HG03095 (cell line): ENCODE results near the gene HPS5.
"Not testable (repeated sequence)": the region's sequence is repeated elsewhere in the genome, so short reads cannot be mapped to it uniquely, and the experiment has no call there.

Experiments
- ATAC-seq: cut with Tn5 transposase; IDR thresholded peaks from one replicate; pipeline ENCODE4 v1.9.1; 2021; ENCODE audit warnings: moderate library complexity; ENCODE audit not compliant: unreplicated experiment

The HPS5 gene

GRCh38 chr11:18321969-18322711, at the start of gene HPS5, which contains the start of gene GTF2H1:
TSS of gene HPS5 (minus strand) at chr11:18322140. CDS start at chr11:18317858, 4,282 bp downstream.
TSS of gene GTF2H1 (plus strand) at chr11:18322567. CDS start at chr11:18333075, 10,508 bp downstream.
- ATAC-seq, result peak; percentile 82

GRCh38 chr11:18371279-18371678, 49.3 kb upstream of the HPS5 start:
- no peak for ATAC-seq

DNA sequence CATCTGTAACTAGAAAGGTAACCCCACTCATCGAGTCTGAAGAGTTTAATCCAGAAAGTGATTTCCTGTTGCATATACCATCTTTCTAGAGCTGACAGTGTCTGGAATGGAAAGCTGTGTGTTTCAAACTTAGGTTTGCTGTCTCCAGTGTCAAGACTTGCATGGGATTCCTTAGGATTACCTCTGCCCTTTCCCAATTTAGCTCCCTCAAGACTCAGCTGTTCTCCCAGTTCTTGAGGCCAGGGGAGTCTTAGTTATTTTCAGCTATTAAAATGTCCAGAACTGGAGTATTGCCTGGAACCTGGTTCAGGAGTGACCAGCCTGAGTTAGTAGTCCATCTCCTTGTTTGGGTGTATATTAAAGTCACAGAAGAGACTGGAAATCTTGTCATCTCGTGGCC, 47.5 kb upstream of the HPS5 start:
- ATAC-seq, result no peak

- no peak for ATAC-seq
Observed at GRCh38 chr11:18368221-18368620, 46.3 kb upstream of the HPS5 start.

DNA sequence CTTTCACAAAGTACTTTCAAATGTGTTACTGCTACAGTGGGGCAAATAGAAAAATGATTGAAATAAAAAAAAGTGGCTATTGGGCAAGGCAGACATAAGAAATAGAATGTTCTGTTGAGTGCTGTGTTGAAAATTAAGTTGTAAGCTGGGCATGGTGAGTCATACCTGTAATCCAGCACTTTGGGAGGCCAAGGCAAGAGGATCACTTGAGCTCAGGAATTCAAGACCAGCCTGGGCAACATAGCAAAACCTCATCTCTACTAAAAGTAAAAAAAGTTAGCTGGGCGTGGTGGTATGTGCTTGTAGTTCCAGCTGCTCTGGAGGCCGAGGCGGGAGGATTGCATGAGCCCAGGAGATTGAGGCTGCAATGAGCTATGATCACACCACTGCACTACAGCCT, 45.5 kb upstream of the HPS5 start:
- no peak for ATAC-seq

GRCh38 chr11:18366286-18366685, 44.3 kb upstream of the HPS5 start:
- no peak for ATAC-seq

GRCh38 chr11:18365741-18366140, 43.8 kb upstream of the HPS5 start:
- no peak for ATAC-seq

DNA sequence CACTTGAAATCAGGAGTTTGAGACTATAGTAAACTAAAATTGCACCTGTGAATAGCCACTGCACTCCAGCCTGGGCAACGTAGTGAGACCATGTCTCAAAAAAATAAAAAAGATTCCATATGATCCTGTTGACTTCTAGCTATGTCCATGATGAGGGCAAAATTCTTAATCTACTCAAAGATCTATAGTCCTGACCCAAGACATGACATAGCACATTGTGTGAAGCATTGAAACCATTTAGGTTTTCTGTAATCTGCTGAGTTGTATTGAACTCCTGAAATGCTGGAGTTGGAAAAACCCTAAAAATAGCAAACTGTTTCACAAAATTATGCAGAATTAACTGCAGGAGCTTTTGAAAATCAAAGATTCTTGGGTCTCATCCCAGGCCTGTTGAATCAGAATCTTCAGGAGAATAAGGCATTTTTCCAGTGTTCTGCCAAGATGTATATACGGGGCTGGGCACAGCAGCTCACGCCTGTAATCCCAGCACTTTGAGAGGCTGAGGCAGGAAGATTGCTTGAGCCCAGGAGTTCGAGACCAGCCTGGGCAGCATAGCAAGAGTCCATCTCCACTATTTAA, 42.6 kb upstream of the HPS5 start:
- ATAC-seq, result no peak

- ATAC-seq, result no peak
Observed at GRCh38 chr11:18361154-18361553, 39.2 kb upstream of the HPS5 start.

- no peak for ATAC-seq
Observed at GRCh38 chr11:18358646-18359045, 36.7 kb upstream of the HPS5 start.

DNA sequence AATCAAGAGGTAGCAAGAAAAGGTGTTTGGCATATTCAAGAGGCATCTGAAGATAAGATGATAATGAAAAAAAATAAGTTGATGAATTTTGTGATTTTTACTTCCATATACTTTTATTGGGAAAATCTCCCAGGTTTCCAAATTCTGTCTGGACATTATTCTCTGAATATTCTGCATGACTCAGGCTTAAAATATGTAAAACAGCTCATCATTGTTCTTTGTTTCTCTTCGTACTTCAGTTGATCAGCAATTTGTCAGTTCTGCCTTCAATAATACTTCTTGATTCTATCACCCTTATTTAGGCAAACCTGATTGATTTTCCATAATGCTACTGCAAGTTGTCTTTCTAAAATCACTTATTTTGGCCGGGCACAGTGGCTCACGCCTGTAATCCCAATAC, 30.6 kb upstream of the HPS5 start:
- ATAC-seq, result no peak

DNA sequence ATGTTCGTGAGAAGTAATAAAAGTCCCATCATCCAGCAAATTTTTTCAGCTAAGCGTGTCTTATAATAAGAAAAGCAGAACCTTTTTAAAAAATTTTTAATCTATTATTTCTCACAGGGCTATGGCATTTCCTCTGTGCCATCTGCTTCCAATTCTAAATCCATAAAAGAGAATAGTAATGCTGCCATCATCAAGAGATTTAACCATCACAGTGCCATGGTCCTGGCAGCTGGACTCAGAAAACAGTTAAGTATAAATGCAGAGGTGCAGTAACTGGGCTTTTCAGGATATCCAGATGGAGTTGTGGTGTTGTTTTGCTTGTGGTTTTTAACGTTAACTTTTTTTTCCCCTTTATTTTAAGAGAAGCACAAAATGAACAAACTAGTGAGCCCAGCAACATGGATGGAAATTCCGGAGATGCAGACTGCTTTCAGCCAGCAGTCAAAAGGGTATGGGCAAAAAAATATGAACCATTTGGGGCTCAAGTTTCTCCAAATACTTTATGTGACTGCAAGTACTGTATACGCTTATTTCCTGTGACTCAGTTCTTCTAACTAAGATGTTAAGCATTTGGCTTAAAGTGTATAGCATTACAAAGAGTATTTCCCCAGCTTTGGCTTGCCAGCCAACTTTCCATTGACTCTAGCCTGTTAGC, 25.7 kb upstream of the HPS5 start:
- ATAC-seq, result no peak

- ATAC-seq, result no peak
Observed at GRCh38 chr11:18332891-18333290, 11.0 kb upstream of the HPS5 start.

- ATAC-seq, result no peak
Observed at GRCh38 chr11:18332302-18332701, 10.4 kb upstream of the HPS5 start.

DNA sequence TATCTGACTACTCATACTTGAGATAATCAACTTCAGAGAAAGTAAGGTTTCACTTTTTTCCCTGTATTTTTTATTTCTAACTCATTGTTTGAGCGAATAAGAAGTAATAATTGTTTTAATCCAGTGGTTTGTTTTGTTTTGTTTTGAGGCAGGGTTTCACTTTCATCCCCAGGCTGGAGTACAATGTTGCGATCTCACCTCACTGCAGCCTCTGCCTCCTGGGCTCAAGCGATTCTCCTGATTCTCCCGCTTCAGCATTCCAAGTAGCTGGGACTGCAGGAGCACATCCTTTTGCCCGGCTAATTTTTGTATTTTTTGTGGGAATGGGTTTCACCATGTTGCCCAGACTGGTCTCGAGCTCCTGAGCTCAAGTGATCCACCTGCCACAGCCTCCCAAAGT, 9.0 kb upstream of the HPS5 start:
- ATAC-seq, result no peak

- no peak for ATAC-seq
Observed at GRCh38 chr11:18329196-18329870, 7.4 kb upstream of the HPS5 start.

DNA sequence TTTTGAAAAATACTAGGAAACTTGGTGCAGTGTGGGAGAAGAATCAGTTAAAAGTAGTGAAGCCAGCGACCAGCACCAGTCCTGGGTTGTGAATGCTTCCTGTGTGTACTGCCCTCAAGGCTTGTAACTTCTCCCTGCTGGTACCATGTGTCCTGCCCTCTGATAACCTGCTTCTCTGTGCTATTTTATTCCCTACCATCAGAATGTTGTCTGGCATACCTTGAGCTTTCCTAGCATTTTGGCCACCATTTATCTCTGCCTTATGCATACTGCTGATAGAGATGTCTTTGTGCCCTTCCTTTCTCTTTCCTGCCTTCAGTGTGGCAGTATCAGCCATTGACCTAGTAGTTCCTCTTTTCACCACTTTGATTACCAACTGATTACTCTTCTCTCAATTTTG, 2.4 kb upstream of the HPS5 start:
- ATAC-seq, result no peak

DNA sequence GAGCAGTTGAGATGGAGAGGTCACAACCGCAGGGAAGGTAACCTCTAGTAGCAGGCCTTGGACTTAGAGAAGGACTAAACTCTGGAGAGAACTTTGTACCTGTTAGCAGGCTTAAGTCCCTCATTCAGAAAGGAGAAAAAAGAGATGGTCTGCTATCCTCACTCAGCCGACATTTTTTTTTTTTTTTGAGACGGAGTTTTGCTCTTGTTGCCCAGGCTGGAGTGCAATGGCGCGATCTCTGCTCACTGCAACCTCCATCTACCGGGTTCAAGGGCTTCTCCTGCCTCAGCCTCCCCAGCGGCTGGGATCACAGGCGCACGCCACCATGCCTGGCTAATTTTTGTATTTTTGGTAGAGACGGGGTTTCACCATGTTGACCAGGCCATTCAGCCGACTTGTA, 1.9 kb upstream of the HPS5 start:
- ATAC-seq, result not testable (repeated sequence)

- ATAC-seq, result no peak
Observed at GRCh38 chr11:18322818-18323570, 1.1 kb upstream of the HPS5 start.

GRCh38 chr11:18321578-18321968, 367 bp downstream of the HPS5 start:
- peak; percentile 4 for ATAC-seq

GRCh38 chr11:18320617-18321016, 1.3 kb downstream of the HPS5 start:
- no peak for ATAC-seq
